Pancreas (tissue), 10 donors: ENCODE results near the gene AMIGO2. TPM values are rescaled to one million over a fixed set of nuclear protein-coding genes. Genes with fewer than 3 reads are reported as not detected.
"Not testable (repeated sequence)": the region's sequence is repeated elsewhere in the genome, so short reads cannot be mapped to it uniquely, and the experiment has no call there.

Experiments used
- ATAC-seq, 4 donors: fragments of 200-7000 bp; cut with Tn5 transposase; one replicate each; pipeline versions ENCODE4 v1.8.0 to v1.9.1; 2020; ENCODE audit warnings: mild to moderate bottlenecking in 4 of 4, moderate library complexity in 4 of 4
- DNase-seq, 6 donors: peaks; one replicate each; pipeline ENCODE4 v3.0.0-alpha.2; 2020
- FAIRE-seq: peaks from 2 replicates; lab custom pipeline; 2012; peaks lifted over from hg19 to GRCh38; lab: Jason Lieb, UNC
- H3K27ac ChIP-seq, 4 donors: fragments of 200-600 bp; sonication (generic); 1 replicate in 3 of 4; 2 replicates in 1 of 4; pipeline versions ENCODE4 v1.5.0 to v1.8.0; 2020
- H3K27me3 ChIP-seq, 4 donors: fragments of 200-600 bp; one replicate each; pipeline ENCODE4 v1.8.0; 2021
- H3K36me3 ChIP-seq, 3 donors: fragments of 200-600 bp; sonication (generic) in 1 of 3; one replicate each; pipeline versions ENCODE4 v1.5.0 to v1.8.0; 2020 to 2021
- H3K4me1 ChIP-seq, 3 donors: fragments of 200-600 bp; one replicate each; pipeline ENCODE4 v1.8.0; 2021
- H3K4me3 ChIP-seq, 4 donors: fragments of 200-600 bp; sonication (generic) in 2 of 4; one replicate each; pipeline versions ENCODE4 v1.5.0 to v1.8.0; 2020 to 2021
- H3K9me3 ChIP-seq, 4 donors: fragments of 200-600 bp; one replicate each; pipeline ENCODE4 v1.8.0; 2021
- CTCF ChIP-seq, 4 donors: fragments of 200-600 bp; sonication (generic) in 3 of 4; IDR thresholded peaks; one replicate each; pipeline versions ENCODE4 v1.5.0 to v1.8.0; 2021; ENCODE audit warnings: antibody characterized with exemption in 4 of 4
- WGBS, 2 donors: extraction: QIAGEN DNeasy Blood & Tissue Kit; methylation state at CpG; one replicate each; pipeline ENCODE4 v1.1.7; 2013; 5-methylcytosine and 5-hydroxymethylcytosine counted together
- intact Hi-C, 3 donors: fragments of 100-400 bp; cut with DNase I; formaldehyde crosslinking; loops; one replicate each; pipeline versions ENCODE4 v1.11.1 to v1.14.2; 2022
- polyA plus RNA-seq, 2 donors: library from polyadenylated mRNA; stranded (reverse); fragments of 200-250 nt; gene quantifications; one replicate each; pipeline ENCODE4 v1.2.3, GENCODE V29; 2013
- total RNA-seq, 6 donors: library from RNA; stranded (reverse); fragmentation: NEBNext Ultra II Directional in 4 of 6; extraction: Animal tissue kit (Norgen Biotek cat#: 25700) in 4 of 6; gene quantifications; one replicate each; pipeline versions ENCODE4 v1.2.1 to v1.2.4, GENCODE V29; 2021 to 2023
- donor health status: healthy with polysubstance abuse.
- donor health status: DM: no; HTN: no; CAD: no; lungs with moderate emphysema.
- donor health status: DM: no; HTN: no; CAD: no.
- donor health status: control.
- donor health status: control.
- donor health status: Bipolar disorder and iron deficiency.
- donor health status: DM: yes; HTN: yes; CAD: no.
- donor health status: DM: no; HTN: no; CAD: no.
- donor health status: DM: no; HTN: no; CAD: no.
- donor health status: DM: yes; HTN: yes; CAD: no.

AMIGO2 gene
- total and polyA plus RNA-seq, 8 donors = 1.3 to 7.5 (median 2.2) TPM

DNA sequence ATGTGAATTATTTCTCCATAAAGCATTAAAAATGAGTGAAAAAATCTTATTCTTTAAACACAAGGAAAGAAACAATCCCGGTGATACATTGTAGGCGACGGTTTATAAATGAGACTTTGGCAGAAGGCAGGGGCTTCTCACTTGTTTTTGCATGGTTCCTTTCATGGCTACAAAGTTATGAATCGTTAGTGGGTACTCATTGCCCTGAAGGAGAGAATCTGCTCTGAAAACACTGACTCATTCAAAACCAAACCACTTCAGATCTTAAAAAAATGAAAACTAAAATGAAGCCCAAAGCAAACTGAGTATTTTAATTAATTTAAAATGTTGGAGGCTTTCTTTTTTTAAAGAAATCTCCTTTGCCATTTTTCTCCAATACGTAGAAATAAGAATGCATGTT lies 41.4 kb upstream of the AMIGO2 start:
- Histone ChIP-seq H3K36me3 (no peaks in the 10 kb centered on the region), H3K4me1 (no peaks in the 10 kb centered on the region), H3K27me3 (no peaks in the 10 kb centered on the region), H3K4me3 (no peak overlapping the region), H3K27ac (no peak overlapping the region), H3K9me3 (no peaks in the 10 kb centered on the region)
- no peak for DNase-seq
- intact Hi-C loops = no loop called here
- no peak for FAIRE-seq
- 91 to 92% methylated on average over 5 of the region's 5 CpGs for WGBS, 2 donors
- ATAC-seq = no peak
- TF ChIP-seq CTCF (IDR thresholded peaks at IDR 0.05) = no peak

DNA sequence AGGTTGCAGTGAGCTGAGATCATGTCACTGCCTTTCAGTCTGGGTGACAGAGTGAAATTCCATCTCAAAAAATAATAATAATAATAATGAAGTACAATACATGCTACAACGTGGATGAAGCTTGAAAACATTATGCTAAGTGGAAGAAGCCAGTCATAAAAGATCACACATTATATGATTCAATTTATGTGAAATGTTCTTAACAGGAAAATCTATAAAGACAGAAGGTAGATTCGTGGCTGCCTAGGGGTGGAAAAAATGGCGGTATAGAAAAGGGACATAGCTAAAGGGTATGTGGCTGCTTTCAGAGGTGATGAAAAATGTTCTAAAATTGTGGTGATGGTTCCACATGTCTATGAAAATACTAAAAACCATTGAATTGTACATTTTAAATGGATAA lies 41.0 kb upstream of the AMIGO2 start:
- WGBS, 2 donors = 93 to 95% methylated on average over 3 of the region's 3 CpGs

GRCh38 chr12:47117305-47117704 lies 37.5 kb upstream of the AMIGO2 start:
- H3K9me3 ChIP-seq, H3K27ac ChIP-seq, DNase-seq, ATAC-seq, H3K36me3 ChIP-seq, intact Hi-C loops, FAIRE-seq, H3K4me1 ChIP-seq, H3K4me3 ChIP-seq, H3K27me3 ChIP-seq: not testable (repeated sequence)
- WGBS, 2 donors = 74 to 100% methylated on average over 1 of the region's 3 CpGs

More for the DNA sequence above, 41.0 kb upstream of the AMIGO2 start:
- ATAC-seq = no peak
- no peak for FAIRE-seq
- Histone ChIP-seq H3K36me3 (no peaks in the 10 kb centered on the region), H3K4me3 (no peak overlapping the region), H3K4me1 (no peaks in the 10 kb centered on the region), H3K27ac (no peak overlapping the region), H3K9me3 (no peaks in the 10 kb centered on the region), H3K27me3 (no peaks in the 10 kb centered on the region)
- no peak for DNase-seq
- TF ChIP-seq CTCF (IDR thresholded peaks at IDR 0.05) = no peak
- intact Hi-C loops = no loop called here

DNA sequence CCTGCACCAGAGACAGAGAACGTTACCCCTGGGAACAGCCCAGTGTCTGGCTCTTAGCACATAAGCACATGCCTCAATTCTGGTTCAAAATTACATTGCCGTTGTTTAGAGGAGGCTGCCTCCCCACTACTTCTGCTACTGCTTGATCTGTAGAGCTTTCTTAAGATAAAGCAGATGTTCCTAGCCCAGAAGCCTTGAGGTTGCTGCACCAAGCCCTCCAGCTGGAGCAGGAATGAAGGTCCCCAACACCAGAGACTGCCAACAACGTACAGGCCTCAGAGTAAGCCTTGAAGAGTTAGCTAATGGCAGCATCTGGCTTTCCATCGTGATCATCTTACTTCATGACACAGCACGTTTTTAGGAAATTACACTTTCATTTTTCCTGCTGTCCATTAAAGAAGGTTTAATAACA lies 34.7 kb upstream of the AMIGO2 start:
- Histone ChIP-seq H3K27ac (no peak overlapping the region), H3K36me3 (no peaks in the 10 kb centered on the region), H3K4me3 (no peak overlapping the region), H3K4me1 (no peaks in the 10 kb centered on the region), H3K27me3 (no peaks in the 10 kb centered on the region), H3K9me3 (no peaks in the 10 kb centered on the region)
- WGBS, 2 donors = 81 to 87% methylated on average over 5 of the region's 5 CpGs
- no peak for ATAC-seq
- DNase-seq = no peak
- FAIRE-seq = no peak
- TF ChIP-seq CTCF (IDR thresholded peaks at IDR 0.05) = no peak
- intact Hi-C loops = no loop called here

DNA sequence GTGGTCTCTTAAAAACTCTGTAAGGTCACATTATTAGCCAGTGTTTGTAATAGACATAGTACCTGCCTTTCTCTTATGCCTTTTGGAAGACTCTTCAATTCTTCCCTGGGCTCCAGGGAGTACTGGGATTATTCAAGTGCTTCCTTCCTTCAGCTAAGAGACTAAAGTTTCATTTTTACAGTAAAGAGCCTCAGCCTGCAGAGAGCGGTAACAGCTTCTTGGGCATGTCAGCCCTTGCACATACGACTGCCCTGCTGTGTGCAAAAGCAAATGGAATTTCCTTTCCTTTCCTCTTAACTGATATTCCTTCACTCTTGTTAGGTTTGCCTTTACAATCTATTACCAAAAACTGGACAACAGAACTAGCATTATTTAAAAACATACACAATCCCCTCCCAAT lies 32.9 kb upstream of the AMIGO2 start:
- Histone ChIP-seq H3K9me3 (no peaks in the 10 kb centered on the region), H3K4me3 (no peak overlapping the region), H3K27ac (no peak overlapping the region), H3K36me3 (no peaks in the 10 kb centered on the region), H3K4me1 (no peaks in the 10 kb centered on the region), H3K27me3 (no peaks in the 10 kb centered on the region)
- FAIRE-seq (no peak), DNase-seq (no peak), ATAC-seq (no peak)
- WGBS, 2 donors = 87 to 88% methylated on average over 2 of the region's 2 CpGs
- TF ChIP-seq CTCF (IDR thresholded peaks at IDR 0.05) = no peak
- intact Hi-C loops = no loop called here
